Tibial artery (tissue), 4 donors: Measurements from ENCODE around the gene CAPN7.
A peak's percentile ranks its signal among the peaks of the same experiment; 100 is the strongest.
"Not testable (repeated sequence)": the region's sequence is repeated elsewhere in the genome, so short reads cannot be mapped to it uniquely, and the experiment has no call there.

Experiments used
- DNase-seq, 2 donors: peaks; one replicate each; pipeline ENCODE4 v3.0.0-alpha.2; 2019
- H3K27ac ChIP-seq, 2 donors: fragments of 200-600 bp; sonication (generic) in 1 of 2; 1 replicate in 1 of 2; 2 replicates in 1 of 2; pipeline ENCODE4 v1.5.1; 2018 to 2019; ENCODE audit warnings: mild to moderate bottlenecking in 1 of 2
- H3K27me3 ChIP-seq, 2 donors: fragments of 200-600 bp; sonication (generic) in 1 of 2; one replicate each; pipeline versions ENCODE4 v1.5.1 to v1.6.0; 2016 to 2019
- H3K36me3 ChIP-seq, 3 donors: fragments of 200-600 bp; sonication (generic) in 2 of 3; one replicate each; pipeline ENCODE4 v1.5.1; 2016 to 2019; ENCODE audit warnings: mild to moderate bottlenecking in 2 of 3
- H3K4me1 ChIP-seq, 4 donors: fragments of 200-600 bp; sonication (generic) in 2 of 4; 1 replicate in 3 of 4; 2 replicates in 1 of 4; pipeline ENCODE4 v1.5.1; 2016 to 2019
- H3K4me3 ChIP-seq, 2 donors: fragments of 200-600 bp; sonication (generic) in 1 of 2; 1 replicate in 1 of 2; 2 replicates in 1 of 2; pipeline ENCODE4 v1.5.1; 2018 to 2019; ENCODE audit warnings: mild to moderate bottlenecking in 2 of 2
- H3K9me3 ChIP-seq, 3 donors: fragments of 200-600 bp; sonication (generic) in 1 of 3; one replicate each; pipeline ENCODE4 v1.5.1; 2016 to 2019
- intact Hi-C: fragments of 100-400 bp; cut with DNase I; formaldehyde crosslinking; loops from one replicate; pipeline ENCODE4 v1.15.0; 2023; ENCODE audit warnings: low total_unique reads
- TF ChIP-seq, protein P1 (sequence below), 2 experiments: fragments of 200-600 bp in 1 of 2; fragments of 450-650 bp in 1 of 2; IDR thresholded peaks; one replicate each; pipeline ENCODE4 v1.5.1; 2017 to 2019; ENCODE audit warnings: antibody characterized with exemption in 2 of 2, mild to moderate bottlenecking in 1 of 2, moderate library complexity in 1 of 2

CAPN7 gene

DNA sequence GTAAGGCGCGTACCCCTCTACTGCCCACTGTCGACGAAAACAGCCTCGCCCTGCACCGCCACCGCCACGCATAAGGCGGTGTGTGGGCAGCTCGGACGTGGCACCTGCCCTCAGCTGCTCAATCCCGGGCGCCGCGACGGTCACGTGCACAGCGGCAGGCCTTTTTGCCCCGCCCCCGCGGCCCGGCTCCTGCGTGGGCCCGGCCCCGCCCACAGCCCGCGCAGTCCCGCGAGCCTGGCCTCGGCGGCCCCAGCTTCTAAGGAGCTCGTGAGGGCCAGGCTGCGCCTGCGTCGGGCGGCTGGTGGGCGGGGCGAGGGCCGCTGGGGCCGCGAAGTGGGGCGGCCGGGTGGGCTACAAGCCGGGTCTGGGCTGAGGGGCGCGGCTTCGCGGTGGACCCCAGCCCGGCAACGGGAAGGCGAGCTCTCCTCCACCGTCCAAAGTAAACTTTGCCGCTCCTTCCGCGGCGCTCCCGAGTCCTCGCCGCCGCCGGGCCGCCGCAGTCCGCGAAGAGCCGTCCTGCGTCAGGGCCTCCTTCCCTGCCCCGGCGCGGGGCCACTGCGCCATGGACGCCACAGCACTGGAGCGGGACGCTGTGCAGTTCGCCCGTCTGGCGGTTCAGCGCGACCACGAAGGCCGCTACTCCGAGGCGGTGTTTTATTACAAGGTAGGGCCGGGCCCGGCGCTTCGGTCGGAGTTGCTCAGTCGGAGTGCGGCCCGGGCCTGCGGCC is at the start of gene CAPN7:
TSS of gene CAPN7 (plus strand) at position 313 of the 728 bp plus-strand sequence. CDS start at position 563, 250 bp downstream.
- Histone ChIP-seq H3K27me3 (no peaks in the 10 kb centered on the region), H3K4me3 (peak within 1 kb of the TSS; percentile 90 to 98), H3K27ac (peak within 1 kb of the TSS; percentile 96 to 97), H3K9me3 (no peaks in the 10 kb centered on the region), H3K36me3 (peaks cover 0 to 8% (median 0%) of the 10 kb centered on the region in 3 donors), H3K4me1 (peaks cover 0 to 37% (median 16%) of the 10 kb centered on the region in 4 donors)
- TF ChIP-seq, protein P1, sequence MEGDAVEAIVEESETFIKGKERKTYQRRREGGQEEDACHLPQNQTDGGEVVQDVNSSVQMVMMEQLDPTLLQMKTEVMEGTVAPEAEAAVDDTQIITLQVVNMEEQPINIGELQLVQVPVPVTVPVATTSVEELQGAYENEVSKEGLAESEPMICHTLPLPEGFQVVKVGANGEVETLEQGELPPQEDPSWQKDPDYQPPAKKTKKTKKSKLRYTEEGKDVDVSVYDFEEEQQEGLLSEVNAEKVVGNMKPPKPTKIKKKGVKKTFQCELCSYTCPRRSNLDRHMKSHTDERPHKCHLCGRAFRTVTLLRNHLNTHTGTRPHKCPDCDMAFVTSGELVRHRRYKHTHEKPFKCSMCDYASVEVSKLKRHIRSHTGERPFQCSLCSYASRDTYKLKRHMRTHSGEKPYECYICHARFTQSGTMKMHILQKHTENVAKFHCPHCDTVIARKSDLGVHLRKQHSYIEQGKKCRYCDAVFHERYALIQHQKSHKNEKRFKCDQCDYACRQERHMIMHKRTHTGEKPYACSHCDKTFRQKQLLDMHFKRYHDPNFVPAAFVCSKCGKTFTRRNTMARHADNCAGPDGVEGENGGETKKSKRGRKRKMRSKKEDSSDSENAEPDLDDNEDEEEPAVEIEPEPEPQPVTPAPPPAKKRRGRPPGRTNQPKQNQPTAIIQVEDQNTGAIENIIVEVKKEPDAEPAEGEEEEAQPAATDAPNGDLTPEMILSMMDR (IDR thresholded peaks at IDR 0.05), result peak; percentile 47 to 54
- peak; percentile 95 to 98 for DNase-seq
- intact Hi-C loops, result loop anchor here (5.0 kb wide), 1 partner anchor 99 kb away; no protein-coding TSS in a partner anchor

DNA sequence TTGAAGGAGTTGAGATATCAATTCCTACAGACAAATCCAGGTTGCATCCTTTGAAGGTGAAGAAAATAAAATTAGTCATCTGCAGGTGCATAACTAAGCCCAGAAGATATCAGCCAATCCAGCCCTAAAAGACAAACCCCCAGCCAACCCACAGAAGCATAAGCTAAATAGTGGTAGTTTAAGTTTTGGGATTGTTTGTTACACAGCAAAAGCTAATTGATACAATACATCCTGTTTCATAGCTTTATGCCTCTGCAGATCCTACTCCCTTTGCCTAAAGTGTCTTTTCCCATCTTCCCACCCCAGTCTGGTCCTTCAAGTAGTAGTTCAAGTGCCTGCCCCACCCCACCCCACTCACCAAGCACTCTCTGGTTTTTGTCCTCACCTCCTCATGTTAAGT is 48.6 kb upstream of the CAPN7 start:
- TF ChIP-seq, protein P1 (IDR thresholded peaks at IDR 0.05), result no peak
- Histone ChIP-seq H3K9me3 (no peaks in the 10 kb centered on the region), H3K4me1 (no peaks in the 10 kb centered on the region), H3K36me3 (no peaks in the 10 kb centered on the region), H3K27ac (no peak overlapping the region), H3K27me3 (peaks cover 0 to 25% of the 10 kb centered on the region in 2 donors), H3K4me3 (no peak overlapping the region)
- intact Hi-C loops, result no loop called here
- DNase-seq, result no peak

DNA sequence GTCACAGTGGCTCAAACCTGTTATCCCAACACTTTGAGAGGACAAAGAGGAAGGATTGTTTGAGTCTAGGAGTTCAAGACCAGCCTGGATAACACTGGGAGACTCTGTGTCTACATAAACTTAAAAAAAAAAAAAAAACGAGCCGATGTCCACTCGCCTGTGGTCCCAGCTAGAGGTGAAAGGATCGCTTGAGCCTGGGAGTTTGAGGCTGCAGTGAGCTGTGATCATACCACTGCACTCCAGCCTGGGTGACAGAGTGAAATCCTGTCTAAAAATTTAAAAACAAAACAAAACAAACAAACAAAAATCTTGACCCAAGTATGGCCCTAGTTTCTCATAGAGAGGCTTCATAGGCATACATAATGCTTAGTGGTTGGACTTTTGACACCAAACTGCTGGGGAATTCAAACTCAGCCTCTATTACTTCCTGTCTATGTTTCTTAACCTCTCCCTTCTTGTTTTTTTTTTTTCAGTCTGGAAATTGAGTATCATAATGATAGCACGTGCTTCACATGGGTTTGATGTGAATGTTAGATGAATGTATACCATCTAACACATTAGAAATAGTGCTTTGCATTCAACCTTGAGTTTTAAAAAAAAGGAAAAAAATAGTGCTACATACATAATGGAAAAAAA is 46.4 kb upstream of the CAPN7 start:
- no peak overlapping the region for H3K4me3 ChIP-seq
- H3K9me3 ChIP-seq, result no peaks in the 10 kb centered on the region
- TF ChIP-seq, protein P1 (IDR thresholded peaks at IDR 0.05), result no peak
- H3K36me3 ChIP-seq, result no peaks in the 10 kb centered on the region
- H3K4me1 ChIP-seq, result no peaks in the 10 kb centered on the region
- H3K27me3 ChIP-seq, result peaks cover 0 to 16% of the 10 kb centered on the region in 2 donors
- intact Hi-C loops, result no loop called here
- no peak overlapping the region for H3K27ac ChIP-seq
- no peak for DNase-seq

DNA sequence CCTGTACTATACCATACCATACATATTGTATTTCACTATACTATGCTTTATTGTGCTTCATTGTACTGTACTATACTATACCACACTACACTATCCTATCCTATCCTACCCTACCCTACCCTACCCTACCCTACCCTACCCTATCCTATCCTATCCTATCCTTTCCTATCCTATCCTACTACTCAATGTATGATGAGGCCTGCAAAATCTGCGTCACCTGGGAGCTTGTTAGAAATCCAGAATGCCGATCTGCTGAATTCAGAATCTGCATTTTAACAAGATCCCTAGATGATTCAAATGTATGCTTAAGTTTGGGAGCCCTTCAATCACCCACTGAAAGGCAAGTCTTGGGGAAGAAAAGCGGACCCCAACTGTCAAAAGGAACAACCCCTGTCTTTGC is 45.4 kb upstream of the CAPN7 start:
- H3K4me3 ChIP-seq, result no peak overlapping the region
- H3K4me1 ChIP-seq, result no peaks in the 10 kb centered on the region
- H3K27me3 ChIP-seq, result peaks cover 0 to 10% of the 10 kb centered on the region in 2 donors
- H3K9me3 ChIP-seq, result no peaks in the 10 kb centered on the region
- no peak overlapping the region for H3K27ac ChIP-seq
- TF ChIP-seq, protein P1 (IDR thresholded peaks at IDR 0.05), result no peak
- DNase-seq, result no peak
- no peaks in the 10 kb centered on the region for H3K36me3 ChIP-seq
- intact Hi-C loops, result no loop called here

DNA sequence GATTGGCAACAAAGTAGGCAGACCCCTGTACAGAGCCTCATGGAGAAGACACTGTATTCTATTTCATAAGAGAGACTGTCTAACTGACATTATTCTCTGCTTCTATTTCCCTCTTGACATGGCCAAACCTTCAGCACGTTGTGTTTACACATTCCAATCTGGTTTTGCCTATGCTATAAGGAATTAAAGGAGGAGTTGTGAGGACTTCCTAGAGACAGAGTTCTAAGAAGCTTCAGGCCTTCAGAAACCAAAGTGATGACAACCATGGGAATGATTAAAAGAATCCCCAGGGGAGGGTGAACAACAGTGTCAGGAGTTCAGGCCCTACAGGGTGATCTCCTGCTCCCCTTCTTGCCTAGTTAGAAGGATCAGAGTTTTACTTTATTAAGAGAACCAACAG is 44.9 kb upstream of the CAPN7 start:
- intact Hi-C loops, result no loop called here
- H3K27ac ChIP-seq, result no peak overlapping the region
- H3K36me3 ChIP-seq, result no peaks in the 10 kb centered on the region
- H3K9me3 ChIP-seq, result no peaks in the 10 kb centered on the region
- no peak for DNase-seq
- no peak overlapping the region for H3K4me3 ChIP-seq
- peaks cover 0 to 6% of the 10 kb centered on the region in 2 donors for H3K27me3 ChIP-seq
- TF ChIP-seq, protein P1 (IDR thresholded peaks at IDR 0.05), result no peak
- no peaks in the 10 kb centered on the region for H3K4me1 ChIP-seq

DNA sequence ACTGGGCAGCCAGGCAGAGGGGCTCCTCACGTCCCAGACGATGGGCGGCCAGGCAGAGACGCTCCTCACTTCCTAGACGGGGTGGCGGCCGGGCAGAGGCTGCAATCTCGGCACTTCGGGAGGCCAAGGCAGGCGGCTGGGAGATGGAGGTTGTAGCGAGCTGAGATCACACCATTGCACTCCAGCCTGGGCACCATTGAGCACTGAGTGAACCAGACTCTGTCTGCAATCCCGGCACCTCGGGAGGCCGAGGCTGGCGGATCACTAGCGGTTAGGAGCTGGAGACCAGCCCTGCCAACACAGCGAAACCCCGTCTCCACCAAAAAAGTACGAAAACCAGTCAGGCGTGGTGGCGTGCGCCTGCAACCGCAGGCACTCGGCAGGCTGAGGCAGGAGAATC is 42.4 kb upstream of the CAPN7 start:
- intact Hi-C loops, H3K36me3 ChIP-seq, H3K9me3 ChIP-seq, H3K27me3 ChIP-seq, DNase-seq, H3K27ac ChIP-seq, H3K4me3 ChIP-seq, H3K4me1 ChIP-seq: not testable (repeated sequence)
